Stimulated activated CD4-positive, alpha-beta T cell treated with anti-CD3 and anti-CD28 coated beads, Interleukin-1b, Interleukin-23, amount 100 ng/mL, for 48 hours (primary cell): Measurements from ENCODE around the gene GRN.
A peak's percentile ranks its signal among the peaks of the same experiment; 100 is the strongest.

Experiments
- DNase-seq: peaks from one replicate; pipeline ENCODE4 v3.0.0-alpha.2; 2020

The GRN gene

DNA sequence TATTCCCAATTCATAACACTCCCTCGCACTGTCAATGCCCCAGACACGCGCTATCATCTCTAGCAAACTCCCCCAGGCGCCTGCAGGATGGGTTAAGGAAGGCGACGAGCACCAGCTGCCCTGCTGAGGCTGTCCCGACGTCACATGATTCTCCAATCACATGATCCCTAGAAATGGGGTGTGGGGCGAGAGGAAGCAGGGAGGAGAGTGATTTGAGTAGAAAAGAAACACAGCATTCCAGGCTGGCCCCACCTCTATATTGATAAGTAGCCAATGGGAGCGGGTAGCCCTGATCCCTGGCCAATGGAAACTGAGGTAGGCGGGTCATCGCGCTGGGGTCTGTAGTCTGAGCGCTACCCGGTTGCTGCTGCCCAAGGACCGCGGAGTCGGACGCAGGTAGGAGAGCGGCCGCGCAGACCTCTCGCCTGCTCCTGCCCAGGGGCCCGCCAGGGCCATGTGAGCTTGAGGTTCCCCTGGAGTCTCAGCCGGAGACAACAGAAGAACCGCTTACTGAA is at the start of gene GRN:
TSS of gene GRN (plus strand) at position 364 of the 515 bp plus-strand sequence. CDS start 3,863 bp downstream, outside the sequence.
- peak; percentile 90 for DNase-seq

DNA sequence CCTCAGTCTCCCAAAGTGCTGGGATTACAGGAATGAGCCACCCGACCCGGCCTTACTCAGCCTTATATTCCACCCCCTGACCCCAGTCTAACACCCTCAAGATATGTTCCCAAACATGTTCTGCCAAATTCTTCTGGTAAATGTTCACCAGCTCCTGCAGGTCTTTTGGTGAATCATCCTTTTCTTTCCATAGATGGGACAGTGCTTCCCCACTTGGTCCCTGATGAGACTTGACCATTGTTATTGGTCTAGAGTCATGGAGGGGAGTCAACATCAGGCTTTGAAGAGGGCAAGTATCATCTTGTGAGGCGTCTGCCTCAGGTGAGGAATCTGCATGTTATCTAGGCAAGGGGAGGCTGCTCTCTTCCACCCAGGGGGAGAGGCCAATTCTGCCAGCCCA is 47.1 kb upstream of the GRN start:
- DNase-seq: no peak

DNA sequence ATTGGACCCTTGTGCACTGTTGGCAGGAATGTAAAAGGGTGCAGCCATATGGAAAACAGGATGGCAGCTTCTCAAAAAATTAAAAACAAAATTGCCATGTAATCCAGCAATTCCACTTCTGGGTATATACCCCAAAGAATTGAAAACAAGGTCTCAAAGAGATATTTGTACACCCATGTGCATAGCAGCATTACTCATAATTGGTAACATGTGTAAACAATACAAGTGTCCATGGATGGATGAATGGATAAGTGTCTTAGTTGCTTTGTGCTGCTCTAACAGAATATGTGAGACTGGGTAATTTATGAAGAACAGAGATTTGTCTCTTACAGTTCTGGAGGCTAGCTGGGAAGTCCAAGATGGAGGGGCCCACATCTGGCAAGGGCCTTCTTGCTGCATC is 40.5 kb upstream of the GRN start:
- no peak for DNase-seq

- DNase-seq: no peak
Measured at GRCh38 chr17:44307387-44308186, 37.5 kb upstream of the GRN start.

- DNase-seq: peak; percentile 82
Measured at GRCh38 chr17:44308320-44308818, 36.7 kb upstream of the GRN start, which contains the start of gene RUNDC3A. Gene RUNDC3A (plus strand): TSS chr17:44308601. CDS start chr17:44308833, 232 bp downstream.

- no peak for DNase-seq
Measured at GRCh38 chr17:44308865-44309264, 36.2 kb upstream of the GRN start.

GRCh38 chr17:44309472-44309871 is 35.6 kb upstream of the GRN start:
- no peak for DNase-seq

DNA sequence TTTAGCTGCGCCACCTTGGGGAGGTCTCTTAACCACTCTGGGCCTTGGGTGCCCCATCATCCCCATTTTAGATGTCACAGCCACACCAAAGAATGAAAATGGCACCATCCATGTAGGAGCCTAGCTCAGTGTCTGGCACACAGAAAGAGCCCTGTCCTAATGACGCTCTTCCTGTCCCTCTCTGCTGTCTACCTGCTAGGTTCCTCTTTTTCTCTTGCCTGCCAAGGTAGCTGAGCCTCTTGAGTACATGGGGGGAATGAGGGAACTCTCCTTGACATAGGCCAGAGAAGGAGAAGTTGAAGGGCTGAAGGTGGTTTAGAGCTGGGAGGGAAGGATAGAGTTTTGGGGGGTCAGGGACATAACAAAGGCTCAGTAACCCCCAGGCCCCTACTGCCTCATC is 34.9 kb upstream of the GRN start:
- DNase-seq: no peak

DNA sequence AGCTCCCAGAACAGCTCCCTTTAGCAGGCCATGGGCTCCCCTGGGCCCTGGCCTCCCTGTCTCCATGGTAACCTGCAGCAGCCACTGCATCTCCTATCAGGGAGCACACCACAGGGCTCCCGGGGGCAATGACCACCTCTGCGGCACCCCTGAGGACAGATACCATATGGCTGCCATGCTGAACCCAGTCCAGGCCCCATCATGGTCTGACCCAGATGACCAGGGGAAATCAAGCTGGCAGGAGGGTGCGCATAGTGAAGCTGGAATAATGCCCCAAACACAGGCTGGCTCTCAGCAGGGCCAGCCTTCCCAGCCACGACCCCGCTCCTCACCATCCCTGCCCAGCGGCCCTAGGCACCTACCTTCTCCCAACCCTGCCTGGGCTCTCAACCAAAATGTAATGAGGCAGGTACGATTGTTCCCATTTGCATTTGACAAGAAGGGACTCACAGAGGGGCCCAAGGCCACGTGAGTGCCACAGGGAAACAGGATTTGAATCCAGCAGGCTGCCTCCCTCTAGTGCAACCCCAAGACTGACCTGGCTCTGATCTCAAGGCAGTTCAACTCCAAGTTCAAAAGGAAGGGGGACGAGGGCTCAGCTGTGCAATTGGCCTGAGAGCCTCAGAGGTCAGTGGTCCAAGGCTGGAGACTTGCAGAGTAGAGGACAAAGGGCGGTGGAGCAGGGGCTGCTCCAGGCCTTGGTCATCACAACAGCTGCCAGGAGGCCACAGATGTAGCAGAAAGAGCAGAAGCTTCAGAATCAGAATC is 34.3 kb upstream of the GRN start:
- DNase-seq: no peak

GRCh38 chr17:44311562-44312181 is 33.4 kb upstream of the GRN start:
- DNase-seq: no peak

DNA sequence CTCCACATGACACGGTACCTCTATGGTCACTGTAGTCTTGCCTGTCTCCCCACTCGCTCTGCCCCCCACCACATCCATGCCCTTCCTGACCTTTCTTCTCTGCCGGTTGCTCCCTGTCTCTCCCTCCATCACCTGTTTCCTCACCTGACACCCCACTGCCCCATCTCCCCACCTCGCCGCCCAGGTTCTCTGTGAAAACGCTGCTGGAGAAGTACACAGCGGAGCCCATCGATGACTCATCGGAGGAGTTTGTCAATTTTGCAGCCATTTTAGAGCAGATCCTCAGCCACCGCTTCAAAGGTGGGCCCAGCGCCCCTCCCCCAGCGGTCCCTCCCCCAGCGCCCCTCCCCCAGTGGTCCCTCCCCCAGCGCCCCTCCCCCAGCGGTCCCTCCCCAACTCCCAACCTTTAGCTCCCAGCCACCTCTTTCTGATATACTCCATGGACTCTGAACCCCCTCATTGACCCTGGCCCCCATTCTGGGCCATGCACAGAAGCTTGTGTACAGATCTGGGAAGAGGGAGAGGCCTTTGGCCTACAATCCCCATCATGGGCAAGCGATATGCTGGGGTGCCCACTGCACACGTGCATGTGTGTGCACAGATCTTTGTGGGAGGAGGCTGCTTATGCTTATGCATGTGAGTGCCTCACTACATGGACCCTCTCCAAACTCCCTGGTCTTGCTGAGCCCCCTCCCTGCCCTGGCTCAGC is 32.6 kb upstream of the GRN start:
- DNase-seq: no peak

GRCh38 chr17:44314031-44314430 is 31.1 kb upstream of the GRN start:
- no peak for DNase-seq

GRCh38 chr17:44314524-44314868 is 30.6 kb upstream of the GRN start:
- no peak for DNase-seq

DNA sequence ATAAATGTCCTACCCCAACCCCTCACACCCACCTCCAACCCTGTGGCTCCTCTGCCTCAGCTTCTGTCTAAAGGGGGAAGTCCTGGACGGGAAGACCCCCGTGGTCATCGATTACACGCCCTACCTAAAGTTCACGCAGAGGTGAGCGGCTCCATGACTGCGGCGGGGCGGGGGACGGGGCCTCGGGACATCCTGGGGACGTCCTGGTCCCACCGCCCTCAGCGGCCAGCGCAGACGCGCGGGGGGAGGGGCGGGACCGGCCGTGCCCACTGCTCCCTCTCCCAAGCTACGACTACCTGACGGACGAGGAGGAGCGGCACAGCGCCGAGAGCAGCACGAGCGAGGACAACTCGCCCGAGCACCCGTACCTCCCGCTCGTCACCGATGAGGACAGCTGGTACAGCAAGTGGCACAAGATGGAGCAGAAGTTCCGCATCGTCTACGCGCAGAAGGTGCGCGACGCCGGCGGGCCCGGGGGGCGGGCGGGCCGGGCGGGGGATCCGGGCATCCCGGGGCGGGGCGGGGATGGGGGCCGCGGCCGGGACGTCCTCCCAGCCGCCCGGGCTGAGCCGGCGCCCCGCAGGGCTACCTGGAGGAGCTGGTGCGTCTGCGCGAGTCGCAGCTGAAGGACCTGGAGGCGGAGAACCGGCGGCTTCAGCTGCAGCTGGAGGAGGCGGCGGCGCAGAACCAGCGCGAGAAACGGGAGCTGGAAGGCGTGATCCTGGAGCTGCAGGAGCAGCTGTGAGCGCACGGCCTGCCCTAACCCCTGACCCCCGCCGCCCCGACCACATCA is 30.0 kb upstream of the GRN start:
- DNase-seq: peak; percentile 55

GRCh38 chr17:44315760-44316731 is 29.1 kb upstream of the GRN start:
- DNase-seq: no peak

- no peak for DNase-seq
Measured at GRCh38 chr17:44317545-44317944, 27.6 kb upstream of the GRN start.

DNA sequence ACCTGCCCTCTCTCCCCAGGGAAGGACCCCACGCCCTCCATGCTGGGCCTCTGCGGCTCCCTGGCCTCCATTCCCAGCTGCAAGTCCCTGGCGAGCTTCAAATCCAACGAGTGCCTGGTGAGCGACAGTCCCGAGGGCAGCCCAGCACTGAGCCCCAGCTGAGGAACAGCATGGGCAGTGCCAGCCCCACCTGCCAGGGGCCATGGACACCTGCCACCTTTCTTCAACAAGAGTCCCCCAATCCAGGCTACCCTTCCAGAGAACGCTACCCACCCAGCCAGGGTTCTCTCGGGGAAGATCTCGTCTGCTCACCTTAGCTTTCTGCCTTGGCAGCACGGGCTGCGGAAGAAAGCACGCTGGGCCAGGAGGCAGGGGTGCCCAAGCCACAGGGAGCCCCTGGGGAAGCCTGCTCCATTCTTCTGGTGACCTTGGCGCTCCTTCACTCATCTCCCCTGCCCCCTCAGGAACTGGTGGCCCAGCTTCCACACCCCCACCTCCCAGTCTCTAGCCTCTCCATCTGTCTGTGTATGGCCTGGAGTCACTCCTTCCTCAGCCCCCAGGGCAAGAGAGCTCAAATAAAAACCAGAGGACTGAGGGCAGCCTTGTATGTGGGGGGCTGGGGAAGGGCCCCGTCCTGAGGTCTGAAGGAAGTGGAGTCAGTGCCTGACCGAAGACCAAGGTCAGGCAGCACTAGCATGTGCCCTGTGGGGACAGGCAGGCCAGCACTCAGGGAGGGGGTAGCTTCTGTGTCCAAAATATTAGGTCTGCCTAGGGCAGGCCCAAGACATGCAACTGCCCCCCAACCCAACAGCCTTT is 26.8 kb upstream of the GRN start:
- DNase-seq: no peak

GRCh38 chr17:44320066-44320465 is 25.0 kb upstream of the GRN start:
- no peak for DNase-seq

DNA sequence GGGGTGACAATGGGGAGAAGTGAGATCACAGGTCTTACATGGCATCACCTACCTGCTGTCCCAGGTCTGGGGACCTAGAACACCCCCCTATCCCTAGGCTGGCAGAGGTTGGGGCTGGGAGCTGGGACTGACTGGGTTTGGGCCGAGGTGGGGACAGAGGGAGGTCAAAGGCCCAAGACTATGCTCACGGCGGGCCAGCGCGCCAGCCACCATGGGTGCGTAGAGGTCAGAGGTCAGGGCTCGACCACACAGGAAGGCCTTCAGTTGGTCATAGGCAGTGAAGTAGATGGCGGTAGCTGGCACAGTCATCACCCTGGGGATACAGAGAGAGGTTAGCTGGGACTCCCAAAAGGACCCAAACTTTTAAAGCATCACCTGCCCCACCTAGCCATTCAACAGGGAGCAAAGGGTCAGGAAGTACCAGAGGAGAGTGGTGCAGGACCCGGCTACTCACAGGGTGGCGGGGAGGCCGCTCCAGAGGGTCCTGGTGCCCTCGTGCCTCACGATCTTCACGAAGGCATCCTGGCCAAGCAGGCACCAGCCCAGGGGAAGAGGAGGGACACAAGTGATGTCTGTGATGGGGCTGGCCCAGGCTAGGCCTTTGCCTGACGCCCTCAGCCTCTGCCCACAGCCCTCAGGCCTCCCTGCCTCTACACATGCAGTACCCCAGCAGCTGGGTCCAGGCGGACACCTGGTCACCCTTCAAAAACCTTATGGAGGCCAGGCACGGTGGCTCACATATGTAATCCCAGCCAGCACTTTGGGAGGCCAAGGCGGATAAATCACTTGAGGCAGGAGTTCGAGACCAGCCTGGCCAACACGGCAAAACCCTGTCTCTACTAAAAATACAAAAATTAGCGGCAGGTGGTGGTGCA is 23.6 kb upstream of the GRN start:
- DNase-seq: no peak
